Mononuclear cell (primary cell): Measurements from ENCODE around the gene OR13C4. TPM values are rescaled to one million over a fixed set of nuclear protein-coding genes. Genes with fewer than 3 reads are reported as not detected.
"Not testable (repeated sequence)": the region's sequence is repeated elsewhere in the genome, so short reads cannot be mapped to it uniquely, and the experiment has no call there.

Experiments
- H3K27me3 ChIP-seq: 2 replicates; pipeline ENCODE4 v1.6.0; 2011; ENCODE audit warnings: low read length, control low read depth; ENCODE audit not compliant: insufficient read depth
- H3K4me1 ChIP-seq: 2 replicates; pipeline ENCODE4 v1.5.1; 2011; ENCODE audit warnings: mild to moderate bottlenecking, low read length, control low read depth; ENCODE audit not compliant: insufficient read depth
- H3K4me3 ChIP-seq: 2 replicates; pipeline ENCODE4 v1.5.1; 2011; ENCODE audit warnings: mild to moderate bottlenecking, low read length, moderate library complexity
- H3K9me3 ChIP-seq: 2 replicates; pipeline ENCODE4 v1.5.1; 2011; ENCODE audit warnings: low read depth, mild to moderate bottlenecking, control low read depth, low read length
- total RNA-seq: library from RNA; depleted of rRNA; stranded (reverse); fragments of >200 nt; gene quantifications from one replicate; pipeline ENCODE4 v1.2.3, GENCODE V29; 2012

OR13C4 gene
- not detected for total RNA-seq

DNA sequence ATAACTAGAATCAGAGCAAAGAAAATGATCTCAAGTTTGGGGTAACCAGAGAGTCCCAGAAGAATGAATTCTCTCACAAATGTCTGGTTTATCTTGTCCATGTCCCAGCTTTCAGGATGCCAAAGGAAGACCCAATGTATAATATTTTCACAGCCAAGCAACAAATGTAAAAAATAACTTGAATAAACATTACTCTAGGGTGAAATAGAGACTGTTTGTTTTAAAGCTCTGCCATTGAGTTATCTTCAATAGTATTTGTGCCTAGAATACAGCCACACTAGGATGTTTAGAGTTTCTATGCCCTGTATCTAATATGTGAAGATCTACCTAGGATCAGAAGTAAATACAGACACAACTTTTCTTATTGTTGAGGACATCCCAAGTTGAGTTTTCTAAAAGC, at the start of gene OR13C4:
TSS of gene OR13C4 (minus strand) at position 101 of the 400 bp plus-strand sequence. CDS start at position 101, 0 bp downstream.
- Histone ChIP-seq H3K27me3 (no peaks in the 10 kb centered on the region), H3K4me1 (no peaks in the 10 kb centered on the region), H3K4me3 (no peak within 1 kb of the TSS), H3K9me3 (no peaks in the 10 kb centered on the region)

DNA sequence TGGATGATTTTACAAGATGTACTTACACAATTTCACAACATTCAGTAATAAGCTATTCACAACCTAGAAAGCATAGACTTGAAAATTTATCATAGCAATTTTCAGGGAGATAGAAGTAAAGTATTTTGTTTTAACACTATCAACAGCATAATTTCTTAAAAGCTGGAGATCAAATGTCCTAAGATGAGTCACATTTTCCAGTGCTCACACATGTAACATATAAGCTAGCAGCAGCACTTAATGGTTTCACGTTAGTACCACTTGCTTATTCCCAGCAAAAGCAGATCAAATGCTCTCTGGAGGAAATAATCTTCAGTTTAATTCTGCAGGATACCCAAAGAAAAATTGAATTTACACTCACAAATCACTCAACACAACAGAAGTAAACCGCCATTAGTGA, 48.4 kb upstream of the OR13C4 start:
- Histone ChIP-seq H3K4me1 (no peaks in the 10 kb centered on the region), H3K4me3 (no peak overlapping the region), H3K27me3 (no peaks in the 10 kb centered on the region), H3K9me3 (peaks cover 5% of the 10 kb centered on the region)

GRCh38 chr9:104572612-104573011, 45.6 kb upstream of the OR13C4 start:
- Histone ChIP-seq H3K9me3 (peaks cover 5% of the 10 kb centered on the region), H3K4me1 (no peaks in the 10 kb centered on the region), H3K27me3 (no peaks in the 10 kb centered on the region), H3K4me3 (no peak overlapping the region)

GRCh38 chr9:104568868-104569267, 41.9 kb upstream of the OR13C4 start, which contains the start of gene OR13C8:
TSS of gene OR13C8 (plus strand) at chr9:104569168. CDS start at chr9:104569168, 0 bp downstream.
- no peaks in the 10 kb centered on the region for H3K4me1 ChIP-seq
- no peak within 1 kb of the TSS for H3K4me3 ChIP-seq
- H3K27me3 ChIP-seq = no peaks in the 10 kb centered on the region
- H3K9me3 ChIP-seq = peaks cover 5% of the 10 kb centered on the region

- Histone ChIP-seq H3K4me3 (no peak overlapping the region), H3K9me3 (no peaks in the 10 kb centered on the region), H3K27me3 (no peaks in the 10 kb centered on the region), H3K4me1 (no peaks in the 10 kb centered on the region)
These were observed 37.3 kb upstream of the OR13C4 start for GRCh38 chr9:104564358-104564757.

GRCh38 chr9:104556830-104557634, 30.0 kb upstream of the OR13C4 start:
- no peak overlapping the region for H3K4me3 ChIP-seq
- H3K27me3 ChIP-seq = no peaks in the 10 kb centered on the region
- no peaks in the 10 kb centered on the region for H3K4me1 ChIP-seq
- H3K9me3 ChIP-seq = no peaks in the 10 kb centered on the region

DNA sequence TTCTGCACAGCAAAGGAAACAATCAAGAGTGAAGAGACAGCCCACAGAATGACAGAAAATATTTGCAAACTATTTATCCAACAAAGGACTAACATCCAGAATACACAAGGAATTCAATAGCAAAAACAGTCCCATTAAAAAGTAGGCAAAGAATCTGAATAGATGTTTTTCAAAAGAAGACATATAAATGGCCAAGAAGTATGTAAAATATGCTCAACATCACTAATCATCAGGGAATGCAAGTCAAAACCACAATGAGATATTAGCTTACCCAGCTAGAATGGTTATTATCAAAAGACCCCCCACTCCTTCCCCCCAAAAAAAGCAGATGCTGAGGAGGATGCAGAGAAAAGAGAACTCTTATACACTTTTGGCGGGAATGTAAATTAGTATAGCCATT, 28.5 kb upstream of the OR13C4 start:
- no peak overlapping the region for H3K4me3 ChIP-seq
- no peaks in the 10 kb centered on the region for H3K9me3 ChIP-seq
- no peaks in the 10 kb centered on the region for H3K27me3 ChIP-seq
- no peaks in the 10 kb centered on the region for H3K4me1 ChIP-seq

- H3K4me1 ChIP-seq = no peaks in the 10 kb centered on the region
- no peaks in the 10 kb centered on the region for H3K27me3 ChIP-seq
- H3K9me3 ChIP-seq = no peaks in the 10 kb centered on the region
These were observed 26.3 kb upstream of the OR13C4 start for GRCh38 chr9:104553261-104553660.

DNA sequence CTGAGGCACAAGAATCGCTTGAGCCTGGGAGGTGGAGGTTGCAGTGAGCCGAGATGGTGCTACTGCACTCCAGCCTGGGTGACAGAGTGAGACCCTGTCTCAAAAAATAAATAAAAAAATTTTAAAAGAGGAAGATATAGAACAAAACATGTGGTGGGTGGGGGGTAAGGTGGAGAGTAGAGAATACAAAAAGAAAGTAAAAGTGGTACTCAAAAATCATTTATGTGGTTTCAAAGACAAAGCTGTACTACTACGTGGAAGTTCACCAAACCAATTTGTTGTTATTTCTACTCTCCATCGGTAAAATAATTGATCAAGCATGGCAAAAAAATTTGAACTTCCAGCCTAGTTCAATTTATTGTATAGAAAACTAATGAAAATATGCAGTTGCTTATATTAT, 17.6 kb upstream of the OR13C4 start:
- Histone ChIP-seq H3K9me3 (no peaks in the 10 kb centered on the region), H3K4me1 (no peaks in the 10 kb centered on the region), H3K27me3 (no peaks in the 10 kb centered on the region), H3K4me3 (no peak overlapping the region)

More at GRCh38 chr9:104553261-104553660, 26.3 kb upstream of the OR13C4 start:
- H3K4me3 ChIP-seq = no peak overlapping the region

GRCh38 chr9:104539275-104539674, 12.3 kb upstream of the OR13C4 start:
- Histone ChIP-seq H3K4me1 (no peaks in the 10 kb centered on the region), H3K27me3 (no peaks in the 10 kb centered on the region), H3K9me3 (no peaks in the 10 kb centered on the region), H3K4me3 (no peak overlapping the region)

DNA sequence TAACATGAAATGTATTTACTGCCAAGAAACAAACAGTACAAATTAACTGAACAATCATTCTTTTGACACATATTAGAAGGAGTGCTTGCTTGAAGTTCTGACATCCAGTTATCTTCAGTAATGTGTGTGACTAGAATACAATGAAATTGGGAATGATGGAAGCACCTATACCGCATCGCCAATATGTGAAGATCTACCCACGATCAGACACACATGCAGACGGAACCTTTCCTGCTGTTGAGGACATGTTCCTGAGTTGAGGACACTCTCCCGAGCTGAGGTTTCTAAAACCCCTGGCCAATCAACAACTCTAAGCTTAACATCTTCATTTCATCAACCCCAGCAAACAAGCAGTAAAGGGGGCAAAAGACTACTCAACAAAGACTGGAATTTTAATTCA, 9.7 kb upstream of the OR13C4 start, which contains the start of gene OR13C3:
TSS of gene OR13C3 (minus strand) at position 101 of the 400 bp plus-strand sequence. CDS start 133 bp downstream, outside the sequence.
- Histone ChIP-seq H3K4me3 (no peak within 1 kb of the TSS), H3K4me1 (no peaks in the 10 kb centered on the region), H3K9me3 (no peaks in the 10 kb centered on the region), H3K27me3 (no peaks in the 10 kb centered on the region)

DNA sequence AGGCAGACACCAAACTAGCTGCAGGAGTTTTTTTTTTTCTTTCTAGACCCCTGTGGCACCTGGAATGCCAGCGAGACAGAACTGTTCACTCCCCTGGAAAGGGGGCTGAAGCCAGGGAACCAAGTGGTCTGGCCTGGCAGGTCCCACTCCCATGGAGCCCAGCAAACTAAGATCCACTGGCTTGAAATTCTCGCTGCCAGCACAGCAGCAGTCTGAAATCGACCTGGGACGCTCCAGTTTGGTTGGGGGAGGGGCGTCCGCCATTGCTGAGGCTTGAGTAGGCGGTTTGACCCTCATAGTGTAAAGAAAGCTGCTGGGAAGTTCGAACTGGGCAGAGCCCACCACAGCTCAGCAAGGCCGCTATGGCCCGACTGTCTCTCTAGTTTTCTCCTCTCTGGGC, 6.8 kb downstream of the OR13C4 start:
- not testable (repeated sequence) for H3K4me1 ChIP-seq, H3K27me3 ChIP-seq, H3K4me3 ChIP-seq, H3K9me3 ChIP-seq

GRCh38 chr9:104514901-104515300, 12.1 kb downstream of the OR13C4 start:
- Histone ChIP-seq H3K27me3 (no peaks in the 10 kb centered on the region), H3K4me3 (no peak overlapping the region), H3K4me1 (no peaks in the 10 kb centered on the region), H3K9me3 (no peaks in the 10 kb centered on the region)

GRCh38 chr9:104506565-104506964, 20.4 kb downstream of the OR13C4 start:
- H3K27me3 ChIP-seq = no peaks in the 10 kb centered on the region
- H3K9me3 ChIP-seq = no peaks in the 10 kb centered on the region
- no peak overlapping the region for H3K4me3 ChIP-seq
- no peaks in the 10 kb centered on the region for H3K4me1 ChIP-seq

GRCh38 chr9:104503963-104504362, 23.0 kb downstream of the OR13C4 start, which contains the start of gene OR13F1:
TSS of gene OR13F1 (plus strand) at chr9:104504263. CDS start at chr9:104504263, 0 bp downstream.
- Histone ChIP-seq H3K4me1 (no peaks in the 10 kb centered on the region), H3K27me3 (no peaks in the 10 kb centered on the region), H3K9me3 (no peaks in the 10 kb centered on the region), H3K4me3 (no peak within 1 kb of the TSS)

GRCh38 chr9:104503440-104503839, 23.6 kb downstream of the OR13C4 start:
- no peaks in the 10 kb centered on the region for H3K27me3 ChIP-seq
- H3K9me3 ChIP-seq = no peaks in the 10 kb centered on the region
- no peaks in the 10 kb centered on the region for H3K4me1 ChIP-seq
- H3K4me3 ChIP-seq = no peak overlapping the region
